ENCODE data around the gene TMEM220. TPM values are rescaled to one million over a fixed set of nuclear protein-coding genes. Genes with fewer than 3 reads are reported as not detected.

TMEM220 gene
- total and polyA plus RNA-seq, 10 of the 15 experiments (the other 5 are each of a cell fraction or from before 2014, with no cell fraction given) = 0.02 to 0.30 (median 0.06) TPM; not detected in 1

GRCh38 chr17:10743316-10744009 is 13.6 kb upstream of the TMEM220 start (continued):
- TF ChIP-seq, protein P1, sequence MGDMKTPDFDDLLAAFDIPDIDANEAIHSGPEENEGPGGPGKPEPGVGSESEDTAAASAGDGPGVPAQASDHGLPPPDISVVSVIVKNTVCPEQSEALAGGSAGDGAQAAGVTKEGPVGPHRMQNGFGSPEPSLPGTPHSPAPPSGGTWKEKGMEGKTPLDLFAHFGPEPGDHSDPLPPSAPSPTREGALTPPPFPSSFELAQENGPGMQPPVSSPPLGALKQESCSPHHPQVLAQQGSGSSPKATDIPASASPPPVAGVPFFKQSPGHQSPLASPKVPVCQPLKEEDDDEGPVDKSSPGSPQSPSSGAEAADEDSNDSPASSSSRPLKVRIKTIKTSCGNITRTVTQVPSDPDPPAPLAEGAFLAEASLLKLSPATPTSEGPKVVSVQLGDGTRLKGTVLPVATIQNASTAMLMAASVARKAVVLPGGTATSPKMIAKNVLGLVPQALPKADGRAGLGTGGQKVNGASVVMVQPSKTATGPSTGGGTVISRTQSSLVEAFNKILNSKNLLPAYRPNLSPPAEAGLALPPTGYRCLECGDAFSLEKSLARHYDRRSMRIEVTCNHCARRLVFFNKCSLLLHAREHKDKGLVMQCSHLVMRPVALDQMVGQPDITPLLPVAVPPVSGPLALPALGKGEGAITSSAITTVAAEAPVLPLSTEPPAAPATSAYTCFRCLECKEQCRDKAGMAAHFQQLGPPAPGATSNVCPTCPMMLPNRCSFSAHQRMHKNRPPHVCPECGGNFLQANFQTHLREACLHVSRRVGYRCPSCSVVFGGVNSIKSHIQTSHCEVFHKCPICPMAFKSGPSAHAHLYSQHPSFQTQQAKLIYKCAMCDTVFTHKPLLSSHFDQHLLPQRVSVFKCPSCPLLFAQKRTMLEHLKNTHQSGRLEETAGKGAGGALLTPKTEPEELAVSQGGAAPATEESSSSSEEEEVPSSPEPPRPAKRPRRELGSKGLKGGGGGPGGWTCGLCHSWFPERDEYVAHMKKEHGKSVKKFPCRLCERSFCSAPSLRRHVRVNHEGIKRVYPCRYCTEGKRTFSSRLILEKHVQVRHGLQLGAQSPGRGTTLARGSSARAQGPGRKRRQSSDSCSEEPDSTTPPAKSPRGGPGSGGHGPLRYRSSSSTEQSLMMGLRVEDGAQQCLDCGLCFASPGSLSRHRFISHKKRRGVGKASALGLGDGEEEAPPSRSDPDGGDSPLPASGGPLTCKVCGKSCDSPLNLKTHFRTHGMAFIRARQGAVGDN (IDR thresholded peaks at IDR 0.05) = no peak
- no peak for TF ChIP-seq STAT3 (IDR thresholded peaks at IDR 0.05; ENCODE audit: low read depth, low read length)

GRCh38 chr17:10742431-10742830 is 12.6 kb upstream of the TMEM220 start:
- ChIA-PET POLR2A (no interaction called here), CTCF (interaction anchor here (0.9 kb wide), 1 partner anchor 102 kb away, joined by 3 read pairs; no protein-coding TSS in a partner anchor), SMC1A (ENCODE audit: uncharacterized antibody, unreplicated experiment) (no interaction called here), RAD21 (ENCODE audit: unreplicated experiment) (no interaction called here)
- H4K20me1 ChIP-seq (ENCODE audit: control insufficient read depth, insufficient read depth) = no peaks in the 10 kb centered on the region
- ATAC-seq = no peak
- H2AFZ ChIP-seq (ENCODE audit: control insufficient read depth, low read depth, low read length) = no peak overlapping the region
- no peaks in the 10 kb centered on the region for H3K79me2 ChIP-seq (ENCODE audit: control insufficient read depth, insufficient read depth, low read length)
- H3K27me3 ChIP-seq (replicated peaks in 1 of 2; ENCODE audit: control insufficient read depth in 2 of 2, insufficient read depth in 2 of 2, low read length in 1 of 2) = no peaks in the 10 kb centered on the region
- no peak for DNase-seq (ENCODE audit: low read depth, low spot score)
- no peak overlapping the region for H3K27ac ChIP-seq (ENCODE audit: control insufficient read depth, insufficient read depth)
- whole genome bisulfite sequencing (ENCODE audit: insufficient coverage, insufficient replicate concordance, low lambda C conversion rate, missing lambda C conversion rate) = 40% methylated on average over 6 of the region's 6 CpGs
- H3K4me1 ChIP-seq (ENCODE audit: control insufficient read depth, insufficient read depth, low read length) = no peaks in the 10 kb centered on the region
- no peak for FAIRE-seq
- H3K9me3 ChIP-seq (replicated peaks; ENCODE audit: control insufficient read depth, insufficient read depth, low read length) = no peaks in the 10 kb centered on the region
- in situ Hi-C loops (cut with MboI) = no loop called here
- no peak overlapping the region for H3K4me3 ChIP-seq
- no peak overlapping the region for H3K4me2 ChIP-seq (ENCODE audit: control insufficient read depth, insufficient read depth)
- H3K36me3 ChIP-seq (ENCODE audit: control insufficient read depth in 2 of 2, insufficient read depth in 2 of 2, low read length in 1 of 2) = no peaks in the 10 kb centered on the region
- intact Hi-C loops (cut with micrococcal nuclease; ENCODE audit: unreplicated experiment) = no loop called here
- H3K9ac ChIP-seq (ENCODE audit: control insufficient read depth, insufficient read depth, low read length) = no peak overlapping the region
- TF ChIP-seq RAD51 (IDR thresholded peaks at IDR 0.05) (no peak), PML (IDR thresholded peaks at IDR 0.05; ENCODE audit: low read length) (no peak), CHD1 (IDR thresholded peaks at IDR 0.05; ENCODE audit: low read depth, low read length) (no peak), IRF4 (IDR thresholded peaks at IDR 0.05; ENCODE audit: low read depth, low read length) (no peak)
- no TSS peak for BruUV-seq (replicated peaks)

Data from GM12878 (cell line).